Lower leg skin (tissue), 3 donors: ENCODE data around the gene APMAP.

Experiments used
- CTCF ChIP-seq, 3 donors: fragments of 450-650 bp; IDR thresholded peaks; one replicate each; pipeline ENCODE4 v1.5.1; 2016; ENCODE audit warnings: antibody characterized with exemption in 3 of 3, mild to moderate bottlenecking in 3 of 3, moderate library complexity in 2 of 3
- POLR2A ChIP-seq, 2 donors: fragments of 450-650 bp; IDR thresholded peaks; one replicate each; pipeline ENCODE4 v1.6.1; 2016 to 2017; ENCODE audit warnings: antibody characterized with exemption in 2 of 2, mild to moderate bottlenecking in 1 of 2, moderate library complexity in 1 of 2

GRCh38 chr20:25021336-25021735, 28.8 kb upstream of the APMAP start:
- TF ChIP-seq POLR2A (IDR thresholded peaks at IDR 0.05) (no peak), CTCF (IDR thresholded peaks at IDR 0.05) (no peak)
